Pancreas (tissue), 10 donors: Measurements from ENCODE around the gene KNDC1. TPM values are rescaled to one million over a fixed set of nuclear protein-coding genes. Genes with fewer than 3 reads are reported as not detected.
A peak's percentile ranks its signal among the peaks of the same experiment; 100 is the strongest.

Source experiments
- ATAC-seq, 4 donors: fragments of 200-7000 bp; cut with Tn5 transposase; one replicate each; pipeline versions ENCODE4 v1.8.0 to v1.9.1; 2020; ENCODE audit warnings: mild to moderate bottlenecking in 4 of 4, moderate library complexity in 4 of 4
- DNase-seq, 6 donors: peaks; one replicate each; pipeline ENCODE4 v3.0.0-alpha.2; 2020
- FAIRE-seq: peaks from 2 replicates; lab custom pipeline; 2012; peaks lifted over from hg19 to GRCh38; lab: Jason Lieb, UNC
- H3K27ac ChIP-seq, 4 donors: fragments of 200-600 bp; sonication (generic); 1 replicate in 3 of 4; 2 replicates in 1 of 4; pipeline versions ENCODE4 v1.5.0 to v1.8.0; 2020
- H3K27me3 ChIP-seq, 4 donors: fragments of 200-600 bp; one replicate each; pipeline ENCODE4 v1.8.0; 2021
- H3K36me3 ChIP-seq, 3 donors: fragments of 200-600 bp; sonication (generic) in 1 of 3; one replicate each; pipeline versions ENCODE4 v1.5.0 to v1.8.0; 2020 to 2021
- H3K4me1 ChIP-seq, 3 donors: fragments of 200-600 bp; one replicate each; pipeline ENCODE4 v1.8.0; 2021
- H3K4me3 ChIP-seq, 4 donors: fragments of 200-600 bp; sonication (generic) in 2 of 4; one replicate each; pipeline versions ENCODE4 v1.5.0 to v1.8.0; 2020 to 2021
- H3K9me3 ChIP-seq, 4 donors: fragments of 200-600 bp; one replicate each; pipeline ENCODE4 v1.8.0; 2021
- WGBS, 2 donors: extraction: QIAGEN DNeasy Blood & Tissue Kit; methylation state at CpG; one replicate each; pipeline ENCODE4 v1.1.7; 2013; 5-methylcytosine and 5-hydroxymethylcytosine counted together
- intact Hi-C, 3 donors: fragments of 100-400 bp; cut with DNase I; formaldehyde crosslinking; loops; one replicate each; pipeline versions ENCODE4 v1.11.1 to v1.14.2; 2022
- polyA plus RNA-seq, 2 donors: library from polyadenylated mRNA; stranded (reverse); fragments of 200-250 nt; gene quantifications; one replicate each; pipeline ENCODE4 v1.2.3, GENCODE V29; 2013
- total RNA-seq, 6 donors: library from RNA; stranded (reverse); fragmentation: NEBNext Ultra II Directional in 4 of 6; extraction: Animal tissue kit (Norgen Biotek cat#: 25700) in 4 of 6; gene quantifications; one replicate each; pipeline versions ENCODE4 v1.2.1 to v1.2.4, GENCODE V29; 2021 to 2023
- TF ChIP-seq, protein P1 (sequence below), 4 donors: fragments of 200-600 bp; sonication (generic) in 3 of 4; IDR thresholded peaks; one replicate each; pipeline versions ENCODE4 v1.5.0 to v1.8.0; 2021; ENCODE audit warnings: antibody characterized with exemption in 4 of 4
- donor health status: healthy with polysubstance abuse.
- donor health status: DM: no; HTN: no; CAD: no; lungs with moderate emphysema.
- donor health status: DM: no; HTN: no; CAD: no.
- donor health status: control.
- donor health status: control.
- donor health status: Bipolar disorder and iron deficiency.
- donor health status: DM: yes; HTN: yes; CAD: no.
- donor health status: DM: no; HTN: no; CAD: no.
- donor health status: DM: no; HTN: no; CAD: no.
- donor health status: DM: yes; HTN: yes; CAD: no.

KNDC1 gene
- total and polyA plus RNA-seq, 8 donors = 0.14 to 3.1 (median 0.74) TPM

DNA sequence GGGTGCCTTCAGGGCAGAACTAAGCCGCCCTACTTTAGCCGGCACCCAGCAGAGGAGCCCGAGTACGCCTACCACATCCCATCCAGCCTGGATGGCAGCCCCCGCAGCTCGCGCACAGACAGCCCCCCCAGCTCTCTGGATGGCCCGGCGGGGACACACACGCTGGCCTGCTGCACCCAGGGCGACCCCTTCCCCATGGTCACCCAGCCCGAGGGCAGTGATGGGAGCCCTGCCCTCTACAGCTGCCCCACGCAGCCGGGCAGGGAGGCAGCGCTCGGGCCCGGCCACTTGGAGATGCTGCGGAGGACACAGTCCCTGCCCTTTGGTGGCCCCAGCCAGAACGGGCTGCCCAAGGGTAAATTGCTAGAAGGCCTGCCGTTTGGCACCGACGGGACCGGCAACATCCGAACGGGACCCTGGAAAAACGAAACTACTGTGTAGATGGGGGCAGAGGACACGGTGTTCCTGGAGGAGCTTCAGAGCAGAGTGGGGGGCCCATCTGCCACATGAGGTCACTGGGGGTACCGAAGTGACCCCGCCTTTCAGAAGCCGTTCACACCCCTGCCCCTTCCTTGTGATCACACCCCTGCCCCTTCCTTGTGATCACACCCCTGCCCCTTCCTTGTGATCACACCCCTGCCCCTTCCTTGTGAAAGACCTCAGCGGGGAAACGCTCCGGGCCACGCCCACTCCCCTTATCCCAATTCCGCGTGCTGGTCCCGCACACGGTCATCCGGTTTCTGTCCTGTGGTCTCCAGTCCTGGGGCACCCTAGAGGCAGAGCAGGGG is 30.8 kb upstream of the KNDC1 start:
- H3K27ac ChIP-seq = no peak overlapping the region
- DNase-seq (peak in 2 of 6 donors; percentile 7 to 50), FAIRE-seq (no peak), ATAC-seq (no peak)
- H3K4me1 ChIP-seq = no peaks in the 10 kb centered on the region
- H3K36me3 ChIP-seq = no peaks in the 10 kb centered on the region
- H3K9me3 ChIP-seq = no peaks in the 10 kb centered on the region
- TF ChIP-seq, protein P1, sequence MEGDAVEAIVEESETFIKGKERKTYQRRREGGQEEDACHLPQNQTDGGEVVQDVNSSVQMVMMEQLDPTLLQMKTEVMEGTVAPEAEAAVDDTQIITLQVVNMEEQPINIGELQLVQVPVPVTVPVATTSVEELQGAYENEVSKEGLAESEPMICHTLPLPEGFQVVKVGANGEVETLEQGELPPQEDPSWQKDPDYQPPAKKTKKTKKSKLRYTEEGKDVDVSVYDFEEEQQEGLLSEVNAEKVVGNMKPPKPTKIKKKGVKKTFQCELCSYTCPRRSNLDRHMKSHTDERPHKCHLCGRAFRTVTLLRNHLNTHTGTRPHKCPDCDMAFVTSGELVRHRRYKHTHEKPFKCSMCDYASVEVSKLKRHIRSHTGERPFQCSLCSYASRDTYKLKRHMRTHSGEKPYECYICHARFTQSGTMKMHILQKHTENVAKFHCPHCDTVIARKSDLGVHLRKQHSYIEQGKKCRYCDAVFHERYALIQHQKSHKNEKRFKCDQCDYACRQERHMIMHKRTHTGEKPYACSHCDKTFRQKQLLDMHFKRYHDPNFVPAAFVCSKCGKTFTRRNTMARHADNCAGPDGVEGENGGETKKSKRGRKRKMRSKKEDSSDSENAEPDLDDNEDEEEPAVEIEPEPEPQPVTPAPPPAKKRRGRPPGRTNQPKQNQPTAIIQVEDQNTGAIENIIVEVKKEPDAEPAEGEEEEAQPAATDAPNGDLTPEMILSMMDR (IDR thresholded peaks at IDR 0.05) = no peak
- H3K27me3 ChIP-seq = no peaks in the 10 kb centered on the region
- intact Hi-C loops = loop anchor here in 2 of 3 donors (10.0 kb wide), 5 partner anchors 184 to 474 kb away; partner anchors contain the start of gene CFAP46 (in 1 of the 2)
- no peak overlapping the region for H3K4me3 ChIP-seq
- 70 to 71% methylated on average over 39 of the region's 39 CpGs for WGBS, 2 donors

DNA sequence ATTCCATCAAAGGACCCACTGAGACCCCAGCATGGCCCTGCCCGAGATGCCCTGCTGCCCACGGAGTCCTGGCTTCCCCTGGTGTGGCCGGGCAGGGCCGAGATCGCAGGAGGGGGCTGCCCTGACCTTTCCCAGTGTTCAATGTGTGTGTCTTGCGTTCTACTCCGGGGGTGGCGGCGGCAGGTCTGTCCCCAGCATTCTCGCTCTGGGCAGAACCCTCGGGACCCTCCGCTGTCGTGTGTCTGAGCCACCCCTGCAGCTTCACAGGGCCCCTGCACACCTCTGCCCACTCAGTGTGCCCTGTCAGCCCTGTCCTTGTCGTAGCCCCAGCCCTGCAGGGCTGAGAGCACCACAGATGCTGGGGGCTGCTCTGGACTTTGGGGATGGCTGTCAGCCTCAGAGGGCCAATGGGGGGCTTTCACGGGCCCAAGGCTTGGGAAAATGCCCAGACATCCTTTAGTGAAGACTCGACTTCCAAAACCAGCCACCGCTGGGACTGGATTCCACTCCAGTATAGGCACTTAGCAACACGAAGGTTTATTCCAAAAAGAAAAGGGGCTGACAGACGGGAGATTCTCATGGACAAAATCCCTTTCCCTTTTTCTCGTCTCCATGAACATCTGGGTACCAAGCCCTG is 30.0 kb upstream of the KNDC1 start:
- TF ChIP-seq, protein P1 (IDR thresholded peaks at IDR 0.05) = no peak
- Histone ChIP-seq H3K27ac (no peak overlapping the region), H3K4me1 (no peaks in the 10 kb centered on the region), H3K4me3 (no peak overlapping the region), H3K9me3 (no peaks in the 10 kb centered on the region), H3K36me3 (no peaks in the 10 kb centered on the region), H3K27me3 (no peaks in the 10 kb centered on the region)
- WGBS, 2 donors = 49% methylated on average over 20 of the region's 20 CpGs
- intact Hi-C loops = loop anchor here in 2 of 3 donors (10.0 kb wide), 5 partner anchors 185 to 475 kb away; partner anchors contain the start of gene CFAP46 (in 1 of the 2)
- FAIRE-seq (no peak), DNase-seq (peak in 2 of 6 donors; percentile 40 to 41), ATAC-seq (no peak)

DNA sequence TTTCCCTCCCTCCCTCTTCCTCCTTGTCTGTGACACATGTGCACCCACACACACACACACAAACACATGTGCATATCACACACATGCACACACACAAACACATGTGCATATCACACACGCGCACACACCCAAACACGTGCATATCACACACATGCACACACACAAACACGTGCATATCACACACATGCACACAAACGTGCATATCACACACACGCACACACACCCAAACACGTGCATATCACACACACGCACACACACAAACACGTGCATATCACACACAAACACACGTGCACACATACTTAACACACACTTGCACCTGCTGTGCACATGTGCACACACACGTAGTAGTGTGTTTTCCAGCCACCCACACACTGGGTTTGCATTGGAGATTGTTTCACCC is 29.4 kb upstream of the KNDC1 start:
- no peaks in the 10 kb centered on the region for H3K36me3 ChIP-seq
- no peak overlapping the region for H3K4me3 ChIP-seq
- no peak for FAIRE-seq
- WGBS, 2 donors = 49 to 72% methylated on average over 11 of the region's 11 CpGs
- ATAC-seq = no peak
- DNase-seq = no peak
- TF ChIP-seq, protein P1 (IDR thresholded peaks at IDR 0.05) = no peak
- H3K27ac ChIP-seq = no peak overlapping the region
- no peaks in the 10 kb centered on the region for H3K4me1 ChIP-seq
- H3K27me3 ChIP-seq = no peaks in the 10 kb centered on the region
- intact Hi-C loops = no loop called here
- H3K9me3 ChIP-seq = no peaks in the 10 kb centered on the region

DNA sequence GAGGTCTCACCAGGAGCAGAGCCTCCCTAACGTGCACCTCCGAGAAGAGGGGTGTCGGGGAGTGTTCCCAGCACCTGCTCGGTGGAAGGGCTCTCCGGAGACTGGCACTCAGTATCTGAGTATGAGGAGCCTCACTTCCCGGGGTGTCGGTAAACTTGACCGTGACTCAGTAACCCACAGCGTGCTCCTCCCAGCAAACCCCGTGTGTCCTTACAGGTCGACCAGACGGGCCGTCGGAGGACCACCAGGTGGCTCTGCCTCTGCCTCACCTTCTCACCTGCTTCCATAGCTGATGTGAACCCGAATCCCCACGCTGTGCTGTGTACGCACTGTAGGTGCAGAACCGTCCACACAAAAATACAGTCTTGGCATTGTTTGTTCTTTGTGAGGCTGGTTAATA is 29.0 kb upstream of the KNDC1 start:
- no peaks in the 10 kb centered on the region for H3K4me1 ChIP-seq
- TF ChIP-seq, protein P1 (IDR thresholded peaks at IDR 0.05) = no peak
- no peak overlapping the region for H3K4me3 ChIP-seq
- intact Hi-C loops = no loop called here
- no peaks in the 10 kb centered on the region for H3K9me3 ChIP-seq
- ATAC-seq = no peak
- WGBS, 2 donors = 47 to 58% methylated on average over 18 of the region's 18 CpGs
- DNase-seq = peak in 2 of 6 donors; percentile 28 to 36
- H3K36me3 ChIP-seq = no peaks in the 10 kb centered on the region
- no peak for FAIRE-seq
- H3K27ac ChIP-seq = no peak overlapping the region
- H3K27me3 ChIP-seq = no peaks in the 10 kb centered on the region
